NCI-H146 treated with DMSO at 0.1 percent for 48 hours (cell line): ENCODE measurements around the gene DPF3.

Experiments used
- DNase-seq: peaks from one replicate; lab custom pipeline; 2025; ENCODE audit not compliant: unreplicated experiment; lab: John Stamatoyannopoulos, UW

DPF3 gene

DNA sequence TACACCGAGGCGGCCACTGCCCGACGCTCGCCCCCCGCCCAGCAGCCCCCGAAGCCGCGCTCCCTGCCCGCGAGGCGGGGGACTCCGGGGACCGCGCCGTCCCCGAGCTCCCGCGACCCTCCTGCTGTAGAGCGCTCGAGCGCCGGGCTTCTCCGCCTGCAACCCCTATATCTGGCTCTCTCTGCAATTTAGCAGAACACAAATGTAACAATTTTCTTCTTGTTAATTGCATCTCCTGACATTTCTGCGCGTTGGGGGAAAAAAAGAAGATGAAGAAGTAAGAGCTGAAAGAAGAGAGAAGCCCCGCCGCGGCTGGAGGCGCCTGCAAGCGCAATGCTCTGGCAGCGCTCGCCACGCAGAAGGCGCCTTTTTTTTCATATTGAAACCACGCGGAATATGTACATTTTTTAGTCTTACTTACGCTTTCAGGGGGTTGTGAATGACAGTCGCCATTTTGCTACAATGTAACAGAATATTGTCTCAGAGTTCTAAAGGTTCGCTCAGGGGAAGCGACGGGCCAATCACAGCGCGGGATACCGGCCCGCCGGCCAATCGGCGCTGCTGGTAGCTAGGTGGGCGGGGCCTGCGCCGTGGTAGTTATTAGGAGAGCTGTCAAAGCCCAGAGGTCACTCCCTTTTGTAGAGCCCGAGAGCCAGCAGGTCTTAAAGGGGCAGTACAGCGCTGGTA is at the start of gene DPF3:
Gene DPF3, minus strand, starts transcription at position 466 of the 687 bp plus-strand sequence. Its CDS starts 13 bp downstream, at position 453.
- DNase-seq: peak; percentile 65

DNA sequence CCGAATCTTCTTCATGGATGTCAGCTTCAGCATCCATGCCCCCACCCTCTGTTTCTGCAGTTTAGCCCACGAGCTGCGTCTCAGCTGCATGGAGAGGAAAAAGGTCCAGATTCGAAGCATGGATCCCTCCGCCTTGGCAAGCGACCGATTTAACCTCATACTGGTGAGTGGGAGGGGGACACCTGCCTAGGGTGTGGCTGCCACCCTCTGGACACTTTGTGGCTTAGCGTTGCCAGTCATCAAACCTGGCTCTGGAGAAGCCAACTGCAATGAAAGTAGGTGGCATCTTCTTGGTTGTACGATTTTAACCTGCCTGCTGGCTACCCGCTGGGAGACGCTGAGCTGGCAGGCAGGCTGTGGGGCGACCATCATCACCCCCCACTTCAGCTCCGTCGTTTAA is 49.0 kb upstream of the DPF3 start:
- no peak for DNase-seq

DNA sequence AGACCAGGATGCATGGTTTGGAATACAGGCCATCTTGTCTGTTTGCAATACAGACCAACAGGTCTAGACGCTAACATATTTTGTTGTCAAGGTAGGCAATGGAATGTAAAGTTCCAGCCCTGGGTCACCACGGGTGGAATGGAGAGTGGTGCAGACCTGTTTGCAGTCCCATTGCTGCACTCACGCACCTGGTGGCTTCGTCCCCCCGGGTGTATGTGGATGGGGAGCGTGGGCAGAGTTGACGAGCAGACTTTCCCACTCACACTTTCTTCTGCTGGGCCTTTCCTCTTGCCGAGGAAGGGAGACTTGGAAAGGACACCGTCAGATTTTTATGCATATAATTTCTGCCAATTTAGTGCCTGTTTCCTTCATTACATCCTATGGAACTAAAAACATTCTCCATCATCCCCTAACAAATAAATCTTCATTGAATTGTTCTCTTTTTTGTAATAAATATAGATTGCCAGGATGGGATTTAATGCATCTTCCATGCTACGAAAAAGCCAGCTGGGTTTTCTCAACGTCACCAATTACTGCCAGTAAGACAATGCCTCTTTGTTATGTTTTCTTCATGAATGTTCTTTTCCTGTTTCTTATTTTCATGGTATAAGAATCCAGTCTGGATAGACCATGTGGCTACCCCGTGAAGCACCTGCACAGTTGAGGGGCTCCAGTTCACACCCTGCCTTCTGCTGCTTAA is 47.5 kb upstream of the DPF3 start:
- no peak for DNase-seq

DNA sequence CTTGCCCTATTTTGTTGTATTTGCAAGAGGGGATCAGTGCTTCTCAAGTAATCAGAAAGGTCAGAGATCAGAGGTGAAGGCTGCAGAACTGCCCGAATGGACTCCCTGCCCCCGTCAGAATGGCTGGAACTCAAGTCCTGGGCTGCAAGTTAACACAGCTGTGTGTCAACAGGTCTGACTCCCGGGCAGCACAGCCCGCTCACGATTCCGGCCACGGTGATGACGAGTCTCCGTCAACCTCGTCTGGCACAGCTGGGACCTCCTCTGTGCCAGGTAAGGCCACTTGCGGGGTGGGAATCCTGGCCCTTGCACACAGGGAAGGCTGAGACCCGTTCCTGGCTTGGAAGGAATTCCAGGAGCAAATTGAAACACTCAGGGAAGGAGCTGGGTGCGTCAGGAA is 45.7 kb upstream of the DPF3 start:
- DNase-seq: no peak

DNA sequence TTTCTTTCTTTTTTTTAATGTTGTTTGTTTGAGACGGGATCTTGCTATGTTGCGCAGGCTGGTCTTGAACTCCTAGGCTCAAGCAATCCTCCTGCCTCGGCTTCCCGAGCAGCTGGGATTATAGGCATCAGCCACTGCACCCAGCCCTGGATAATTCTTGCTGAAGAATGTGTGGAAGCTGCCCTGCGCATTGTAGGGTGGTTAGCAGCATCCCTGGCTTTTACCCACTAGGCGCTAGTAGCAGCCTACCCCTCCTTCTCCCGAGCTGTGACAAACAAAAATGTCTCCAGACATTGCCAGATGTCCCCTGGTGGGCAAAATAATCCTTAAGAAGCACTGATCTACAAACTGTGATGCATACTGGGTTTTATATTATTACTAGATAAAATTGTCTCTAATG is 39.0 kb upstream of the DPF3 start:
- no peak for DNase-seq

DNA sequence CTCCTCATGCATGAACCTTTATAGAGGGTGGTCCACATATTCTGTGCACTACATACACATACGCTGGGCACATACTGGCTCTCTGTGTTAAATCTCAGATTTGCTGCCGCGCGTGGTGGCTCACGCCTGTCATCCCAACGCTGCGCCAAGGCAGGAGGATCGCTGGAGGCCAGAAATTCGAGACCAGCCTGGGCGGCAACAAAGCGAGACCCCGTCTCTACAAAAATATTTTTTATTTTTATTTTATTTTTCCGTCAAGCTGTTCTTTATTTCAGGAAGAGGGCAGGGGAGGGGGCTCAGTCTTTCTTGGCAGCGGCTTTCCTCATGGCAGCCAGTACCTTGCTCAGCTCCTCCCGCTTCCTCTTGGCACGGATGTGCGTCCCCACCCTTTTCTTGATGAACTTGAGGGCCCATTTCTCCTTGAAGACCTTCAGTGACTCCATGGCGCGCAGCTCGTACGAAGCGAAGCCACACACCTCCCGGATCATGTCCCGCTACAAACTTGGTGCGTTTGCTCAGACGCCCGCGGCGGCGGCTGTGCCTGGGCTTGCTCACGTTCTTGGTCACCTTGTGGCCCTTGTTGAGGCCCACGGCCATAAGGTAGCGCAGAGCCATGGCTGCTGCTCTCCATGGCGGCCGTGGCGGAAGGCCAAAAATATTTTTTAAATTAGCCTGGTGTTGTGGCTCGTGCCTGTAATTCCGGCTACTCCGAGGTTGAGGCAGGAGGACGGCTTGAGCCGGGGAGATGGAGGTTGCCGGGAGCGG is 35.6 kb upstream of the DPF3 start:
- DNase-seq: no peak

DNA sequence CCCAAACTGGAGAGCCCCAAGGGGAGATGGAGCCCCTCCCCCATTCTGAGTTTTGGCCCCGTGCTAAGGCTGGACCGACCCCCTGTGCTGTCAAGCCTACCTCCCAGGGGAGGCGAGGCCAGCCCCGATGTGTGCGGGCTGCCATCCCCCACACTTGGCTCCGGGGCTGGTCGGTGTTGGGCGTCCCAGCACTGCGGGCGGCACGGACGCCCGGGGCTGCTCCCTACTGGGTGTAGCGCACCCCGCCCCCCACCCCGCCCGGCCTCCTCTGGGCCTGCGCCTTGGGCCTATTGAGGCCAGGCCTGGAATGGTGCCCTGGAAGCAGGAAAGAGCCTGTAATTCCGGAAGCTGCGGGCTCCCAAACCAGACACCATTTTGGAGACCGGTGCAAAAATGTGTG is 35.0 kb upstream of the DPF3 start:
- DNase-seq: no peak

DNA sequence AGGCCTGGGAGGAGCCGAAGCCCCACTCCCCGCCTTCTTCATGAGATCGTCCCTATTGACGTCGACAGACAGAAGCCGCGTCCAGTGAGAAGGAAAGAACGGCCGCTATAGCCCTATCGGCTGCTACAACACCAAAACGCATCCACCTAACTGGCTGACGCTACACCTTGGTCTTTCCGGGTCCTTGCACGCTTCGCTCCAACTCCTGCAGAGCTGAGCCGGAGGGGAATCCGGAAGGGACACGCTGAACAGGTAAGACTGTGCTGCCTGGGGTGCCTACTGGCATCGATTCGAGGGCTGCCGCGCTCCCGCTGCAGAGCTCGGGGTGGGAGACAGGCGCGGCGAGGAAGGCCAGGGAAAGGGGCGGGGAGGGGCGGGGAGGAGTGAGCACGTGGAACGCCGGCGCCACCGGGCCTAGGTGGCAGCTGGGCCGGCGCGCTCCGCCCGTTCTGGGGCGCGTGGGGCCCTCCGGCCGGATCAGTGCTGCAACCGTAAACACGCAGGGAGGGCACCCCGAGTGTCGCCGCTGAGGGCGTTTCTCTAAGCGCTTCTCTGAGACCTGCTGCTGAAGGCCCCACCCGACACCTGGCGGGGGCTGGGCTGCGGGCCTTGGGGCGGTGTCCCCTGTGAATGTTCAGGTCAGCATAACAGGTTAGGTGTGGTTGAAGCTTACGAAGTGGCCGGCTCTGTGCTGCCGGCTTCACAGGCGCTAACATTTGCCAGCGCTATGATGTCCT is 32.6 kb upstream of the DPF3 start, which contains the start of gene DCAF4:
Gene DCAF4, plus strand, starts transcription at position 173 of the 737 bp plus-strand sequence. CDS start 11,515 bp downstream, outside the sequence.
- peak; percentile 91 for DNase-seq

DNA sequence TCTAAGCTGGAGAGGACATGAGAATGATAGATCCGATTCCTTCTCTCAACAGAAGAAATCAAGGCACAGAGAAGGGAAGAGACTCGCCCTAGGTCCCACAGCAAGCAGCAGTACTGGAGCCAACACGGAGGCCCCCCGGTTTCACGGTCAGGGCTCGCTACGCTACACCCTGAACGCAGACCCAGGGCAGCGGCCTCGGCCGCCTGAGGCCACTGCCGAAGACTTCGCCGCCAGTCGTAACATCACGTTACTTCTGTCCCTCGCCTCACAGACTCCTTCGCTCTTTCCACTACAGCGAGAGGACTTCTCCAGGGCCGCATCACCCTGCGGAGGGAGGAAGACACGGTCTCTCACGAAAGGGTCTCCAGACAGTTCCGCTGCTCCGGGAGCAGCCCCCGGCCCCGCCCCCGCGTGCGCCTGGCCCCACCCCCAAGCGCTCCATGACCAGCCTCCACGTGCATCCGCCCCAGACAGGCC is 32.0 kb upstream of the DPF3 start:
- no peak for DNase-seq

DNA sequence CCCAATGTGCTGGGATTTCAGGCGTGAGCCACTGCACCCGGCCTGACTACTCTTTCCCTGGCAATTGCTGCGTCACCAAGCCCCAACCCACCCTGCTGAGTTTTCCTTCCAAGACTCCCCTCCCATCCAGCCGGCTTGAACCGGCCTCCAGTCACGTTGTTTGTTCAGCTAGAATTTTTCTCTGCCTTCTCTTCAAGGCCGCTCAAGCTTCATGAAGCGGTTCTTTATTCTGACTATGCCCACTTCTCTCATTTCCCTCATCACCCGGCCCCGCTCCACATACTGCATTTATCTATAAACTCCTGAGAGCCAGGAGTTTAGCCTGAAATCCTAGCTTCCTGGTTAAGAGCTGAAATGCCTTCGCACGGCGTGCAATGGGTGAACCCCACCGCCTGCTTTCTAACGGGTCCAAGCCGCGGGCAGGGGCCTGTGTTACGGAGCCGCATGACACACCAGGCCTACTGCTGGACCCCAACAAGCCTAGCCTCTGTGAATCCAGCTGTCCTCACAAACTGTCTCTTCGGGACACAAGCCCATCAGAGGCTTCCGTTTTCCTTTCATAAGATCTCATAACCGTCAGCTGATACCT is 31.4 kb upstream of the DPF3 start:
- DNase-seq: no peak

DNA sequence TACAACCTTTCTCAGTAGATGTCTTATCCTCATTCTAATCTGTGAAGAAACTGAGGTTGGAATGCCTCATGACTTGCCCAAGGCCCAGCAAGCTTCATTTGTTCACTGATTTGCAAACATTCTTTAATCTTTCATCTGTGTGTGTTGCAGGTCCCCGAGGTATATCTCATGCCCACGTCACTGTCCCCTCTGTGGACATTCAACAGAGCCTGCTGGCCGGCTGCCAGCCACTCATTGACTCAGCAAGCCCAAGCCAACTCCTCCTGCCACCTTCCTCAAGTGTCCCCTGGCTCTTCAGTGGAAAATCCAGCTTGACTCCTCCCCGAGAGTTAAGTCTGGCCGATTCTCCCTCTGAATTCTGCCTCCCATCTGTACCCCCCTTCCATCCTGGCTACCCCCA is 30.4 kb upstream of the DPF3 start:
- no peak for DNase-seq

DNA sequence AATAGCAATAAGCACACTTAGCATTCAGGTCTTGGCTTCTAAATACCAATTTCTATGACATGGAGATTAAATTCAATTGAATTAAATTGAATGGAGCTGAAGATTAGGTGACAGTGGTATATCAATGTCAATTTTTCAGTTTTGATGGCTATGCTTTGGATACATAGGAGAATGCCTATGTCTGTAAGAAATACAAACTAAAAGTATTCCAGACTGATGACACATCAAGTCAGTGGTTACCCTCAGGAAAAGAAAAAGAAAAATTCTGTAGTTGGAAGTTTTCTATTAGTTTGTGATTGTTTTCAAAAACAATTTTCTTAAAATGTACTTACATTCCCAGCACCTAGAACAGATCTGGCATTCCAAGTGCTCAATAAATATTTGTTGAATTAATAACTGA is 27.5 kb upstream of the DPF3 start:
- DNase-seq: no peak

DNA sequence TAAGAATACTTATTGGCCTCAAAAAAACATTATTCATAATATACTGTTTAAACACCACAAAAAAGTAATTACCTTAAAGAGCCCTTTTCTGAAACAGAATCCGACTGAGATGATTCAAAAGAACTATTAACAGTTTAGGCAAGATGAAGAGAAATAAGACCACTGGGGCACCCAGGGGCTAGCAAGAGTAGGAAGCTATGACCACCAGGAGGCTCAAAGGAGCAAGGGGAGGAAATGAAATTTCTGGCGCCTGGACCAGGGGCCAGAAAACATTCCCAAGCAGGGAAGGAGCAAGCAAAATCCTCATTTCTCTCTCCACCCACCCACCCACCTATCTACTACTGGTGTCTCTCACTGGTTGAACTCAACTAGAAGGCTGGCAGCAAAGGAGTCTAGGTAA is 26.1 kb upstream of the DPF3 start:
- no peak for DNase-seq

DNA sequence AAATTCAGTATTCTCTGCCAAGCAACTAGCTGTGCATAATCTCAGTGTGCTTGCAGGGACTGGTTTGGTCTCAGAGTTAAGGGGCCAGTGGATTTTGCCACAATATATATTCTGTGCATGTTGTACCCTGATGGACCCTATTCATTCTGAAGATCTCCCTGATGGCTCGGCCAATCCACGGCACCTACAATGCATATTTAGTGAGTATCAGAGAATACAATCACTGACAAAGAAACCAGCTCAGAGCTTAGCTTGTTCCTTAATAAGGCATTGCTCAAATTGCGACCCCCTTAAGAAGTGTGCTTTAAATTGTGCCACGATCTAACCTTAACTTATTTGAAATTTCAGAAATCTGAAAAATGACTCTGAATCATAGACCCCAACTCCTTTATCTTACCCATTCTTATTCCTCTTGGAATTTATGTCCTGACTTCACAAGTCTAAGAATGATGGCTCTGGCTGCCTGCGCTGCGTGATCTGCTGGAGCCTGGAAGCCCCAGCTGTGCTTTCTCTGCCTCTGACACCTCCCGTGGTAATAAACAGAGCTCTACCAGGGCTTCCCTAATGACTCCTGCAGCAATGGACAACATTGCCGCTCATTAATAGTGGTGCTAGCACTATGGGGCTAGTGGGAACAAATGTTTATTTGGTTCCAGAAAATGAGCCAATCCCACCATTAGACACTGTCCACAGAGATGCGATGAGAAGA is 23.3 kb upstream of the DPF3 start:
- no peak for DNase-seq

DNA sequence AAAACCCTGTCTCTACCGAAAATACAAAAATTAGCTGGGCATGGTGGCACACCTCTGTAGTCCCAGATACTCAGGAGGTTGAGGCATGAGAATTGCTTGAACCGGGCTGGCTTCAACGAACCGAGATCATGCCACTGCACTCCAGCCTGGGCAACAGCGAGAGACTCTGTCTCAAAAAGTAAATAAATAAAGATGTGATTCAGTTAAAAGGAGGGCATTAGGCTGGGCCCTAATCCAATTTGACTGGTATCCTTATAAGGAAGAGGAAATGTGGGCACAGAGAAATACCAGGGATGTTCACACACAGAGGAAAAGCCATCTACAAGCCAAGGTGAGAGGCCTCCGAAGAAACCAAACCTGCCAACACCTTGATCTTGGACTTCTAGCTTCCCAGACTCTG is 22.3 kb upstream of the DPF3 start:
- DNase-seq: no peak

DNA sequence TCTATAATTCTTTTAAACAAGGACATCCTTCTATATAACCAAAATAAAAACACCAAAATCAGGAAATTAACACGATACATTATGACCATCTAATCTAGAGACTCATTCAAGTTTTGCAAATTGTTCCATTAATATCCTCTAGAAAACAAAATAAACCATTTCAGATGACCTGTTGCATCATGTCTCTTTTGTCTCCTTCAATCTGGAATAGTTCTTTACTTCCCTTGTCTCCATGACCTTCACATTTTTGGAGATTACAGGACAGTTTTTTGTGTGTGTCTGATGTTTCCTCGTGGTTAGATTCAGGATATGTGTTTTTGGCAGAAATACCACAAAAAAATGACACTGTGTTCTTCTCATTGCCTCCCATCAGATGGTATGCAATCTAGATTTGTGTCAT is 19.9 kb upstream of the DPF3 start:
- DNase-seq: no peak

DNA sequence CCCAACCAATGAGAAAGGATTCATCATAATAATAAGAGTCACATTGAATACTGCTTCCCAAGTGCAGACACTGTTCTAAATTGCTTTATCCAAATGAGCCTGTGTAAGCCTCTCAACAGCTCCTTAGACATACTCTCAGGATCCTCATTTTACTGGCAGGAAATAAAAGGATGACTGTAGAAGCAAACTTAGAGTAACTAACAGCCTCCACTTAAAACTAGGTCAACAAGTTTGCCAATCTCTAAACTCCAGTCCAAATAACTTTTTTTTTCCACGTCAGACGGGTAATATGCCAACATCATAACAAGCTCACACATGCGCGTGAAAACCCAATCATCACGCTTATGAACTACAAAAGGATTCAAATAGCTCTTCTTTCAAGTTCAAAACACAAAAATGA is 15.3 kb upstream of the DPF3 start:
- no peak for DNase-seq

DNA sequence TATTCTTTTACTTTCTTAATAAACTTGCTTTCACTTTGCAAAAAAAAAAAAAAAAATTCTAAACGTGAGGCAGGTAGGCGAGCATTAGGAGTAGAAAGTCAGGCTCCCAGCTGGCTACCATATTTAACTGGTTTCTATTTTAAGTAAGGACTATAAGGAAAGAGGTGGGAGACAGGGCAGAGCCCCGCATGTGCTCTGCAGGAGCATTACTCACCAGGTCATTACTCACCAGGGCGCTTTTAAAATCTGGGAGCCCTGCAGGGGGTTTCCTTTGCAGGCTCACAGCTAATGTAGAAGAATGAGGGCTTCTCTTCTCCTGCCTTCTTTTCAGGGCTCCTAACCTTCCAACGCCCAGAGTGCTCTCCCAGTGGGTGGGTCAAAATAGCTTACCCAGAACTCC is 14.0 kb upstream of the DPF3 start:
- no peak for DNase-seq

DNA sequence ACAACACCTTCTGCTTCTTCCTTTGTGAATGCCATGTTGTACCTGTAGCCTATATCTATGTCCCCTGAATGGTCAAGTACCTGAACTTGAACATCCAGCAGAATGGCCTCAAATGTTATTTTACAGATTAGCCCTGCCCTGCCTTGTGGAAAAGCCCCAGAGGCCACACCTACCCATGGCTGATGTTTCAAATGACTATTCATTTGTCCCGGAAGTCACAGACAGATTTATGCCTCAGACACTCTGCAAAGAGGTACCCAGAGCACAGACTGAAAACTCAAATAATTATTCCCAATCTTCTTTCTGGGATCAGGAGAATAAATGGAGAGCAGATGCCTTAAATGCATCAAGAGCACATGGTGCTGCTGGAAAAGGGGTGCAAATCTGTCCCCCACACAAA is 13.0 kb upstream of the DPF3 start:
- no peak for DNase-seq

DNA sequence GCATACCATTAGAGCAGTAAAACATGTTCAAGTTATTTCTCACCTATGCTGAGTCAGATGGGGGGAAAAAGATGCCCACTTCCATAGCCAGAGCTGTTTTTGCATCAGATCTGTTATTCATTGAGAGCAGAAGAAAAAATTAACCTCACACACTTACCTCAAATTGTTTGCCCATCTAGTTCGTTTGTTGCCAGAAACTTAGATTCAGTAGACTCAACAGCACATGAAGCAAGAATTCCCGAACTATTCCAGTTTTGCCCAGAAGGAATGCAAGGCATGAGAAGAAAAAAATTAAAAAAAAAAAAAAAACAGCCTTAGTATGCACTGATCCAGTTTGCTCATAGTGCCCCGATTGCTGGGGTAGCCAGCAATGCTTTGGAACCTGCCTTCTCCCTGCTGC is 12.4 kb upstream of the DPF3 start:
- DNase-seq: no peak
